HepG2 (cell line): ENCODE results near the gene B4GALT2. TPM values are rescaled to one million over a fixed set of nuclear protein-coding genes. Genes with fewer than 3 reads are reported as not detected.

Experiments
- ATAC-seq: fragments of 200-7000 bp; cut with Tn5 transposase; 3 replicates; pipeline ENCODE4 v1.9.1; 2020; ENCODE audit warnings: mild to moderate bottlenecking, moderate library complexity
- BruUV-seq: library from RNA; stranded (reverse); fragments of 400-500 nt; replicated peaks from 2 replicates; lab custom pipeline; 2021; lab: Mats Ljungman, UMichigan
- CTCF ChIA-PET: fragments of 300-600 bp; formaldehyde crosslinking; extraction: SDS; loops from one replicate; lab custom pipeline; 2021; ENCODE audit warnings: low total read pairs, inconsistent platforms, low intra/inter-chr PET ratio; lab: Yijun Ruan, JAX
- POLR2A ChIA-PET: fragments of 350-600 bp; sonication (Branson Sonifier 250); formaldehyde crosslinking; loops from one replicate; lab custom pipeline; 2020; ENCODE audit warnings: antibody characterized with exemption, inconsistent platforms; lab: Yijun Ruan, JAX
- DNase-seq: peaks from one replicate; pipeline ENCODE4 v3.0.0-alpha.2; 2015; ENCODE audit warnings: low spot score
- FAIRE-seq: peaks from 3 replicates; lab custom pipeline; 2011; peaks lifted over from hg19 to GRCh38; lab: Jason Lieb, UNC
- H2AFZ ChIP-seq: one replicate; pipeline ENCODE4 v1.6.1; 2011; ENCODE audit warnings: low read length, inconsistent platforms
- H3K27ac ChIP-seq: fragments of 300-600 bp; 3 replicates; pipeline ENCODE4 v1.8.0; 2011; ENCODE audit warnings: mixed run types, mild to moderate bottlenecking, mixed read lengths, low read length, inconsistent platforms; ENCODE audit not compliant: insufficient read depth; ENCODE audit errors: extremely low read length
- H3K27me3 ChIP-seq, 2 experiments: fragments of 200-600 bp in 1 of 2; 2 replicates in 1 of 2; 3 replicates in 1 of 2; pipeline versions ENCODE4 v1.6.0 to v1.8.0; 2011; ENCODE audit warnings: low read length in 2 of 2, mild to moderate bottlenecking in 2 of 2, moderate library complexity in 2 of 2, inconsistent platforms in 1 of 2; ENCODE audit not compliant: insufficient read depth in 2 of 2, control insufficient read depth in 1 of 2
- H3K36me3 ChIP-seq, 2 experiments: fragments of 200-600 bp in 1 of 2; replicated peaks in 1 of 2; 2 replicates in 1 of 2; 3 replicates in 1 of 2; pipeline versions ENCODE4 v1.5.1 to v1.8.0; 2011; ENCODE audit warnings: low read length in 2 of 2, inconsistent platforms in 1 of 2; ENCODE audit not compliant: insufficient read depth in 2 of 2, control insufficient read depth in 1 of 2
- H3K4me1 ChIP-seq: 2 replicates; pipeline ENCODE4 v1.5.1; 2012; ENCODE audit warnings: low read length, inconsistent platforms; ENCODE audit not compliant: insufficient read depth
- H3K4me2 ChIP-seq: 2 replicates; pipeline ENCODE4 v1.6.0; 2011; ENCODE audit warnings: low read depth, low read length, inconsistent platforms
- H3K4me3 ChIP-seq, 3 experiments: fragments of 200-600 bp in 1 of 3; sonication (generic), shearing (Covaris generic) in 1 of 3; replicated peaks in 1 of 3; 2 replicates each; pipeline ENCODE4 v1.5.1; 2011 to 2016; ENCODE audit warnings: low read length in 3 of 3, inconsistent platforms in 2 of 3, low read depth in 2 of 3, mild to moderate bottlenecking in 2 of 3, control low read depth in 1 of 3, mixed read lengths in 1 of 3; ENCODE audit not compliant: insufficient read depth in 1 of 3
- H3K79me2 ChIP-seq: one replicate; pipeline ENCODE4 v1.6.1; 2011; ENCODE audit warnings: low read length, inconsistent platforms; ENCODE audit not compliant: insufficient read depth
- H3K9ac ChIP-seq: 2 replicates; pipeline ENCODE4 v1.6.0; 2011; ENCODE audit warnings: mild to moderate bottlenecking, low read depth, low read length, inconsistent platforms; ENCODE audit not compliant: insufficient read depth
- H3K9me3 ChIP-seq: 2 replicates; pipeline ENCODE4 v1.5.1; 2012; ENCODE audit warnings: mild to moderate bottlenecking, low read length
- H4K20me1 ChIP-seq: 2 replicates; pipeline ENCODE4 v1.6.0; 2011; ENCODE audit warnings: inconsistent platforms, mild to moderate bottlenecking, low read length, moderate library complexity; ENCODE audit not compliant: insufficient read depth
- FOXA1 ChIP-seq, 2 experiments: fragments of 450-650 bp in 1 of 2; sonication (generic) in 1 of 2; formaldehyde crosslinking in 1 of 2; IDR thresholded peaks; 2 replicates each; pipeline versions ENCODE4 v1.4.0 to v1.6.1; 2016 to 2020; ENCODE audit warnings: missing genetic modification reagents in 1 of 2
- FOXC1 ChIP-seq: sonication (generic); formaldehyde crosslinking; IDR thresholded peaks from 2 replicates; pipeline ENCODE4 v1.8.0; 2022; ENCODE audit warnings: mild to moderate bottlenecking, missing genetic modification reagents, borderline replicate concordance
- FUBP1 ChIP-seq: sonication (generic); formaldehyde crosslinking; IDR thresholded peaks from 2 replicates; pipeline ENCODE4 v1.5.1; 2020; ENCODE audit warnings: missing genetic modification reagents, mild to moderate bottlenecking, borderline replicate concordance
- NFKB2 ChIP-seq: sonication (generic); formaldehyde crosslinking; IDR thresholded peaks from 2 replicates; pipeline ENCODE4 v1.4.0; 2020; ENCODE audit warnings: missing genetic modification reagents, borderline replicate concordance
- NR3C1 ChIP-seq: sonication (generic); formaldehyde crosslinking; IDR thresholded peaks from 2 replicates; pipeline ENCODE4 v1.4.0; 2020; ENCODE audit warnings: missing genetic modification reagents
- PATZ1 ChIP-seq: sonication (generic); formaldehyde crosslinking; IDR thresholded peaks from 2 replicates; pipeline ENCODE4 v1.4.0; 2020; ENCODE audit warnings: missing genetic modification reagents
- PITX1 ChIP-seq: sonication (generic); formaldehyde crosslinking; IDR thresholded peaks from 2 replicates; pipeline ENCODE4 v1.5.1; 2020; ENCODE audit warnings: mild to moderate bottlenecking, missing genetic modification reagents
- REXO4 ChIP-seq: sonication (generic); formaldehyde crosslinking; IDR thresholded peaks from 2 replicates; pipeline ENCODE4 v1.8.0; 2022; ENCODE audit warnings: missing genetic modification reagents, mild to moderate bottlenecking, borderline replicate concordance
- SNAI1 ChIP-seq: sonication (generic); formaldehyde crosslinking; IDR thresholded peaks from 2 replicates; pipeline ENCODE4 v1.5.0; 2020; ENCODE audit warnings: mild to moderate bottlenecking, missing genetic modification reagents, borderline replicate concordance
- ZNF570 ChIP-seq: sonication (generic); formaldehyde crosslinking; IDR thresholded peaks from 2 replicates; pipeline ENCODE4 v1.4.0; 2020; ENCODE audit warnings: mild to moderate bottlenecking, missing genetic modification reagents, borderline replicate concordance
- ZNF616 ChIP-seq: sonication (generic); formaldehyde crosslinking; IDR thresholded peaks from 2 replicates; pipeline ENCODE4 v1.5.0; 2020; ENCODE audit warnings: low read depth, mild to moderate bottlenecking, missing genetic modification reagents
- ZNF710 ChIP-seq: sonication (generic); formaldehyde crosslinking; IDR thresholded peaks from 2 replicates; pipeline ENCODE4 v1.5.0; 2020; ENCODE audit warnings: mild to moderate bottlenecking, missing genetic modification reagents, borderline replicate concordance
- ZZZ3 ChIP-seq: sonication (generic); formaldehyde crosslinking; IDR thresholded peaks from 2 replicates; pipeline ENCODE4 v1.4.0; 2020; ENCODE audit warnings: missing genetic modification reagents, mild to moderate bottlenecking, borderline replicate concordance
- WGBS: methylation state at CpG from one replicate; pipeline ENCODE4 v1.1.6; 2017; ENCODE audit warnings: low lambda C conversion rate; 5-methylcytosine and 5-hydroxymethylcytosine counted together
- in situ Hi-C: cut with HindIII; loops from 2 replicates; pipeline ENCODE4 v1.10.0; 2017; ENCODE audit warnings: low pct_unique_long_range_greater_than_20kb; ENCODE audit not compliant: extremely low pct_ligation_motif_present
- intact Hi-C: fragments of 100-400 bp; cut with micrococcal nuclease; formaldehyde crosslinking; loops from one replicate; pipeline ENCODE4 v1.10.0; 2022; ENCODE audit not compliant: unreplicated experiment
- polyA plus RNA-seq, 8 experiments: library from polyadenylated mRNA; depleted of rRNA in 3 of 8; stranded (reverse) in 7 of 8; unstranded in 1 of 8; fragments of >200 nt; fragmentation: Illumina TruSeq in 4 of 8; extraction: Trizol in 4 of 8; gene quantifications; 2 replicates each; pipeline versions ENCODE4 v1.2.1 to v1.2.3, GENCODE V29; 2011 to 2016; ENCODE audit warnings: low read depth in 4 of 8, missing spikeins in 1 of 8, mixed read lengths in 1 of 8; ENCODE audit not compliant: insufficient read depth in 1 of 8
- total RNA-seq, 5 experiments: library from RNA; depleted of rRNA; stranded (reverse); fragments of >200 nt; fragmentation: Illumina TruSeq; extraction: Trizol; gene quantifications; 2 replicates each; pipeline ENCODE4 v1.2.3, GENCODE V29; 2016; ENCODE audit warnings: low read depth in 1 of 5

Gene B4GALT2
- total and polyA plus RNA-seq, 2 of the 13 experiments (the other 11 are each of a cell fraction or from before 2014, with no cell fraction given): 41.9 to 78.0 TPM

GRCh38 chr1:44029911-44030604, 51.0 kb downstream of the B4GALT2 start (continued):
- no peak for TF ChIP-seq FOXC1 (CRISPR knock-in tag)
- no peak for TF ChIP-seq ZNF570 (CRISPR knock-in tag)
- TF ChIP-seq PATZ1 (CRISPR knock-in tag): peak; percentile 31; the same call in 1 of the 2 replicates
- no peak for TF ChIP-seq NR3C1 (CRISPR knock-in tag)
- peak; percentile 16; the same call in 1 of the 2 replicates for TF ChIP-seq PITX1 (CRISPR knock-in tag)
- TF ChIP-seq SNAI1 (CRISPR knock-in tag): no peak; the same call in 1 of the 2 replicates
- no peak for TF ChIP-seq ZZZ3 (CRISPR knock-in tag)
- no peak for TF ChIP-seq REXO4

GRCh38 chr1:44030605-44031251, 51.7 kb downstream of the B4GALT2 start:
- FAIRE-seq (no peak), DNase-seq (peak; percentile 34), ATAC-seq (peak; percentile 77)
- Histone ChIP-seq H3K9ac (peak overlapping the region; percentile 85), H3K27ac (peak overlapping the region; percentile 78), H3K4me3 (peak overlapping the region; percentile 91 to 96 (median 95)), H2AFZ (no peak overlapping the region), H3K36me3 (peaks cover 0 to 8% of the 10 kb centered on the region in 2 experiments; a peak in 1 of 5 replicates), H3K79me2 (no peaks in the 10 kb centered on the region), H3K27me3 (0 out of 5 replicates have a peak, but pooled peaks cover 0 to 2% of the 10 kb centered on the region in 2 experiments), H3K4me2 (peak overlapping the region; percentile 95), H3K9me3 (no peaks in the 10 kb centered on the region), H4K20me1 (no peaks in the 10 kb centered on the region), H3K4me1 (peaks cover 42% of the 10 kb centered on the region)
- ChIA-PET POLR2A (interaction anchor here (0.8 to 5.4 kb wide), 12 partner anchors 9 to 96 kb away, joined by 3 to 32 read pairs (median 9); partner anchors contain the start of genes ARTN, ATP6V0B, CCDC24 and DPH2), CTCF (interaction anchor here (1.2 kb wide), 1 partner anchor 26 kb away, joined by 3 read pairs; no protein-coding TSS in a partner anchor)
- intact Hi-C loops (loop anchor here (10.0 kb wide), 1 partner anchor 96 kb away; the partner anchor contains the start of gene ARTN), in situ Hi-C loops (loop anchor here (5.0 kb wide), 1 partner anchor 33 kb away; no protein-coding TSS in a partner anchor)
- no TSS peak for BruUV-seq
- WGBS: 0% methylated on average over 12 of the region's 66 CpGs
- 0 out of 2 replicates have a peak, but pooled peaks have one; percentile 2 for TF ChIP-seq NFKB2 (CRISPR knock-in tag)
- TF ChIP-seq FOXA1 (IDR thresholded peaks at IDR 0.05): no peak
- no peak for TF ChIP-seq FOXA1 (CRISPR knock-in tag; IDR thresholded peaks at IDR 0.05)
- TF ChIP-seq ZNF616 (CRISPR knock-in tag): no peak
- TF ChIP-seq ZNF710: no peak
- no peak for TF ChIP-seq FUBP1 (CRISPR knock-in tag)
